NCI-H446 (cell line): ENCODE data around the gene RALGAPA1.
"Not testable (repeated sequence)": the region's sequence is repeated elsewhere in the genome, so short reads cannot be mapped to it uniquely, and the experiment has no call there.

Source experiments
- DNase-seq, 2 experiments: peaks; one replicate each; lab custom pipeline; 2025; lab: John Stamatoyannopoulos, UW

RALGAPA1 gene

GRCh38 chr14:35761922-35762321, 47.2 kb downstream of the RALGAPA1 start:
- no peak for DNase-seq

DNA sequence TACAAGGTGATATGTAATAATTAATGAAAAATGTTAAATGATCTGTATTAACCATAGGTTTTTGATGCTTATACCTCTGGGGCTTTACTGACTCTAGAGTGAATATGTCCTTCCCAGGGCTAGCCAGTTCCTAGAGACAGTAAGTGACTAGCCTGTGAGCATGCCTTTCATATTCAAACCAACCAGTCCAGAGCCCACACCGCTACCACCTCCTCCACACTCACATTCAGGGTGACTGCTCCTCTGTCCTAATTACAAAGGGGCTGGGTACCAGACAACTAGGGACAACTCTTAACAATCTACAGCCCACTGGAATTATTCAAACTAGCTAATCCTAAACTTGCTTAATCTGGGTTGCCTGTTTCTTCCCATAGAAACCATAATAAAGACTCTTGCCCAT, 49.0 kb downstream of the RALGAPA1 start:
- no peak for DNase-seq

DNA sequence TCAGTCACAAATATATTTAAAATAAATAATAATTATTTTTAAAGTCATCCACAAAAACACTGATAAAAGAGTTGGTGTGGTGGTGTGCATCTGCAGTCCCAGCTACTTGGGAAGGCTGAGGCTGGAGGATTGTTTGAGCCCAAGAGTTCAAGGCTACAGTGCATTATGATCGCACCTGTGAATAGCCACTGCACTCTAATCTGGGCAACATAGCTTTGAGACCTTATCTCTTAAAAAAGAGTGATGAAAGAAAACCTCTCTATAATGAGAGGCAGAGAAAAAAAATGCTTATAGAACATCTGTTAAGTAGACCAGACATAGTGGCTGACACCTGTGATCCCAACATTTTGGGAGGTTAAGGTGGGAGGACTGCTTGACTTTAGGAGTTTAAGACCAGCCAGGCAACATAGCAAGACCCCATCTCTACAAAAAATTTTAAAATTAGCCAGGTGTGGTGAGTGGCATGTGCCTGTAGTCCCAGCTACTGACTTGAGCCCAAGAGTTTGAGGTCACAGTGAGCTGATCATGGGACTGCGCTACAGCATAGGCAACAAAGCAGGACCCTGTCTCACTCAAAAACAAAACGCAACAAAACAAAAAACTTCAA, 50.5 kb downstream of the RALGAPA1 start:
- no peak for DNase-seq

GRCh38 chr14:35754671-35755070, 54.4 kb downstream of the RALGAPA1 start:
- no peak for DNase-seq

GRCh38 chr14:35752380-35752779, 56.7 kb downstream of the RALGAPA1 start:
- DNase-seq: no peak

DNA sequence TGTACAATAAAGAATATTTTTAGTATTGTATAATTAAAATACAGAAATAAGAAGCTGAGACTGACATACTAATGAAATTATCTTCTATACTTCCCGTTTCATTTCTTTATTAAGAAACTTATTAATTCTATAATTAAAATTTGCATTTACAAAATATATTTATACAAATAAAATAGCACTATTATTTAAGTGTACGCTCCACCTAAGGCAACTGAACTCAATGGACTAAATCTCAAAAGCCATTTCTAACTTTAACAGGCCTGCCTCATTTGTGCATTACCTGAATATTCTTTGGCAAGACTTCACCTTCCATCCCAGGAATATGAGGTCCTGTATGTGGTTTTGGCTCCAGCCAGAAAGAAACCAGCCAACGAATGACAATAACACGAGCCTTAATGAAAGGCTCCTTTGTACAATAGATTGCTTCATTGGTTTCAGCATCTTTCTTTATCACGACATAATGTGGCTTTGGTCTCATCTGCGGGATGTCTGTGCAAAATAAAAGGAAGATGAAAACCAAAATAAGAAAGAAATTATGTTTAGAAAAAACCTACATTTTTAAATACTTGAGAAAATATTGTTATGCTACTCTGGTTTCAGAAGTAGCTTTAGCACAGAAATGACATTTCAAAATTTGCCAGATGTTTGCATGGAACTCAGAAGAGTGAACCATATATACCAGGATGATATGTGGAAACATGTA, 58.7 kb downstream of the RALGAPA1 start:
- DNase-seq: no peak

DNA sequence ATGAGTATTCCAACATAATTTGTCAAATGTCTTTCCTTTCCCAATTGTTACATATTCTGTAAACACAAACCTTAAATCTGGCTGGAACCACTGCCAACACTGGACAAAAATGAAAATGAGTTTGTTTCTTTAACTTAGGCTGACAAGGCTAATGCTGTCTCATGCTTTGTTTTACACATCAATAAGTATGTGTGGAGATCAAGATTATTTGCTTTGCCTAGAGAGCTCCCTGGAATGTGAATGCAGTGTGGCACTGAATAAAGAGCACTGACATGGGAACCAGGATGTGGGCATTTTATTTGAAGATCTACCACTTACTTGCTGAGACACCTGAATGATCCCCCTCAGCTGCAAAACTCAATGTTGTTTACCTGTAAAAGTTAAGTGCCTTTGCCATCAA, 61.7 kb downstream of the RALGAPA1 start:
- DNase-seq: no peak

GRCh38 chr14:35742442-35742841, 66.7 kb downstream of the RALGAPA1 start:
- no peak for DNase-seq

DNA sequence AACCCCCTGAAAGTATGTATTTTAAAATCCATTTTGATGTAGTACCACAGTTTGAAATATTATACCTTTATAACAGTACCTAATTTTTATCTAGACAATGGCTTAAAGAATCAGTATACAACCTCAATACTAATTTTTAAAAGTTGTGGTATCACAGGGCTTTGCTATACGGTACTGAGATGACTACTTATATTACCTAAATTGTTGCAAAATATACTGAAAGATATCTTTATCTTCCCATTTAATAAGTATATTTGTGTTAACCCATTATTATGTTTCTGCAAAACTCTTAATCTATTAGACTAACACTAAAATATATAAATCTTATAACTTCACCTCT, 67.1 kb downstream of the RALGAPA1 start:
- no peak for DNase-seq

GRCh38 chr14:35741345-35742031, 67.6 kb downstream of the RALGAPA1 start:
- no peak for DNase-seq

DNA sequence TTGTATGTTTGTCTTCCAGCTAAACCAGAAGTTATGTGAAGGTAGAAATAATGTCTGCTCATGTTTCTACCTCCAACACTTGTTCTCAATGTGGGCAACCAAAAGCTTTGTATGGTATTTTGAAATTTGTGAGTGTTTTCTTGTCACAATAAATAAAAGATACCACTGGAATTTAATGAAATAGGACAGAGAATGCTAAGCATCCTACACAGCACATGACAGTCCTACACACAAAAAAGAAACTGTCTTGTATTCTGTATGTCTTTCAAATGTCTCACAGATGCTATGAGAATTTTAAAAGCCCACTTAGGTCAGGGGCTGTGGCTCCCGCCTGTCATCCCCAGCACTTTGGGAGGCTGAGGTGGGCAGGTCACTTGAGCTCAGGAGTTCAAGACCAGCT, 68.9 kb downstream of the RALGAPA1 start:
- DNase-seq: no peak

GRCh38 chr14:35735163-35735562, 73.9 kb downstream of the RALGAPA1 start:
- not testable (repeated sequence) for DNase-seq

GRCh38 chr14:35733510-35733909, 75.6 kb downstream of the RALGAPA1 start:
- DNase-seq: not testable (repeated sequence)

DNA sequence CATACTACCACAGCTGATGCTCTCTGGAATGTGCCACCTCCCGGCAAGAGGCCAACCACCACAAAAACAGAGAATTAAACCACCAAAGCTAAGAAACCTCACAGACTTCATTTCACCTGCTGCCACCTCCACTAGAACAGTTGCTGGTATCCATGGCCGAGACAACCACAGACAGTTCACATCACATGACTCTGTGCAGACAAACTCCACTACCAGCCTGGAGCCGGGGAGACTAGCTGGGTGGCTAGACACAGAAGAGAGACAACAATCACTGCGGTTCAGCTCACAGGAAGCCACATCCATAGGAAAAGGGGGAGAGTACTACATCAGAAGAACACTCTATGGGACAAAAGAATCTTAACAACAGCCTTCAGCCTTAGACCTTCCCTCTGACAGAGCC, 78.2 kb downstream of the RALGAPA1 start:
- DNase-seq: no peak

DNA sequence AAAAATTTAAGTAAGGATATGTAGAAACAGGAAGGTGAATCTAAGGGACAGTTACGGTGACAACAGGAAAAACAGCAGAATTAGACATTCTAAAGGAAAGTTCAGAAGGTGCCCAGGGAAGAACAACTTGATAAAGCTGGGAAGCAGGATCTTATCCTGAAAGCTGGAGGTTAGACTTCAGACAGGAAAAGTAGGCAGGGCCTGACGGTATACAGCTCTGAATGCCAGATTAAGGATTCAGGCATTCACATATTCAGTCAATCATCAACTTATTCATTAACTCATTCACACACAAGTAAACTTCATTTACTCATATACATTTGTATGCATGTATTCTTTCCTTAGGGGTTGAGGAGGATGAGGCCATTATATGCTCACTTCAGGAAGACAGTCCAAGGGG, 81.3 kb downstream of the RALGAPA1 start:
- no peak for DNase-seq

GRCh38 chr14:35725930-35726329, 83.2 kb downstream of the RALGAPA1 start:
- no peak for DNase-seq

GRCh38 chr14:35715079-35715478, 94.0 kb downstream of the RALGAPA1 start:
- no peak for DNase-seq

GRCh38 chr14:35712466-35712865, 96.6 kb downstream of the RALGAPA1 start:
- no peak for DNase-seq

GRCh38 chr14:35708062-35708461, 101.0 kb downstream of the RALGAPA1 start:
- DNase-seq: no peak

- DNase-seq: no peak
Observed at GRCh38 chr14:35705636-35706035, 103.5 kb downstream of the RALGAPA1 start.

GRCh38 chr14:35704793-35705493, 104.2 kb downstream of the RALGAPA1 start:
- DNase-seq: no peak

DNA sequence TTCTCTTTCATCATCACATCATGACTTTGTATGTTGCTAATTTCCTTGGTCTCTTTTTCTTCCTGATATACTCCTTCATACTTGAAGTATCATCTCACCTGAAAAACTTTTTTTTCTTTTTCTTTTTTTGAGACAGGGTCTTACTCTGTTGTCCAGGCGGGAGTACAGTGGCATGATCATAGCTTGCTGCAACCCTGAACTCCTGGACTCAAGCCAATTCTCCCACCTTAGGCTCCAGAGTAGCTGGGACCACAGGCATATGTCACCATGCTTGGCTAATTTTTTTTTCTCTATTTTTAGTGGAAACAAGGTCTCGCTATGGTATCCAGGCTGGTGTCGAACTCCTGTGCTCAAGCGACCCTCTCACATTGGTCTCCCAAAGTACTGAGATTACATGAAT, 107.6 kb downstream of the RALGAPA1 start:
- no peak for DNase-seq
